Measurements from ENCODE around the gene GFRA1.

The GFRA1 gene

GRCh38 chr10:116011929-116012328 lies 261.1 kb downstream of the GFRA1 start:
- H3K4me3 ChIP-seq (ENCODE audit: control insufficient read depth, low read depth, low read length): no peak overlapping the region
- DNase-seq (ENCODE audit: low read depth): no peak
- TF ChIP-seq CTCF (IDR thresholded peaks at IDR 0.05; ENCODE audit: control insufficient read depth, insufficient read depth, low read depth, low read length, missing control alignments): no peak

- DNase-seq (ENCODE audit: low read depth): no peak
- TF ChIP-seq CTCF (IDR thresholded peaks at IDR 0.05; ENCODE audit: control insufficient read depth, insufficient read depth, low read depth, low read length, missing control alignments): no peak
- H3K4me3 ChIP-seq (ENCODE audit: control insufficient read depth, low read depth, low read length): no peak overlapping the region
Observed at GRCh38 chr10:116007256-116007891, 265.6 kb downstream of the GFRA1 start.
